Thoracic aorta (tissue), 2 donors: ENCODE data around the gene APOE. TPM values are rescaled to one million over a fixed set of nuclear protein-coding genes. Genes with fewer than 3 reads are reported as not detected.
"Not testable (repeated sequence)": the region's sequence is repeated elsewhere in the genome, so short reads cannot be mapped to it uniquely, and the experiment has no call there.

Experiments
- ATAC-seq: fragments of 150-250 bp; one replicate; pipeline ENCODE4 v1.8.0; 2017; ENCODE audit warnings: low read depth; ENCODE audit not compliant: insufficient number of reproducible peaks, low FRiP score
- DNase-seq: peaks from one replicate; pipeline ENCODE4 v3.0.0-alpha.2; 2020; ENCODE audit warnings: low spot score
- H3K27ac ChIP-seq, 2 donors: fragments of 200-600 bp; sonication (generic); 1 replicate in 1 of 2; 2 replicates in 1 of 2; pipeline ENCODE4 v1.5.1; 2016; ENCODE audit warnings: mild to moderate bottlenecking in 2 of 2, moderate library complexity in 2 of 2
- H3K27me3 ChIP-seq: fragments of 200-600 bp; sonication (generic); replicated peaks from 2 replicates; pipeline ENCODE4 v1.6.0; 2016; ENCODE audit warnings: mild to moderate bottlenecking; ENCODE audit not compliant: insufficient read depth
- H3K36me3 ChIP-seq: fragments of 200-600 bp; sonication (generic); one replicate; pipeline ENCODE4 v1.5.1; 2016
- H3K4me1 ChIP-seq, 2 donors: fragments of 200-600 bp; sonication (generic); 1 replicate in 1 of 2; 2 replicates in 1 of 2; pipeline versions ENCODE4 v1.5.1 to v1.6.0; 2016; ENCODE audit warnings: low read depth in 2 of 2, mild to moderate bottlenecking in 1 of 2; ENCODE audit not compliant: control insufficient read depth in 1 of 2
- H3K4me3 ChIP-seq: fragments of 200-600 bp; sonication (generic); 2 replicates; pipeline ENCODE4 v1.5.1; 2016; ENCODE audit warnings: mild to moderate bottlenecking
- H3K9me3 ChIP-seq: fragments of 200-600 bp; sonication (generic); 2 replicates; pipeline ENCODE4 v1.5.1; 2016
- CTCF ChIP-seq: fragments of 200-600 bp; sonication (generic); IDR thresholded peaks from one replicate; pipeline ENCODE4 v1.5.1; 2019; ENCODE audit warnings: antibody characterized with exemption
- total RNA-seq, 2 donors: library from RNA; depleted of rRNA; stranded (reverse); fragments of >200 nt; gene quantifications; one replicate each; pipeline versions ENCODE4 v1.1.0 to v1.2.3, GENCODE V29; 2016

APOE gene
- total RNA-seq: 100 to 1,000 TPM; 111 to 333 TPM

- DNase-seq: no peak
- no peak for ATAC-seq
- Histone ChIP-seq H3K4me1 (no peaks in the 10 kb centered on the region), H3K9me3 (no peaks in the 10 kb centered on the region), H3K36me3 (peaks cover 18% of the 10 kb centered on the region), H3K4me3 (peak within 1 kb of the TSS; percentile 54), H3K27me3 (no peaks in the 10 kb centered on the region), H3K27ac (no peak within 1 kb of the TSS)
- TF ChIP-seq CTCF: no peak
Observed at GRCh38 chr19:44905437-44906160, at the start of gene APOE. TSS of gene APOE (plus strand) at chr19:44905796. CDS start at chr19:44906625, 829 bp downstream.

GRCh38 chr19:44856421-44857083, 49.0 kb upstream of the APOE start:
- H3K4me1 ChIP-seq: peaks cover 5 to 10% of the 10 kb centered on the region in 2 donors
- peak overlapping the region in 1 of 2 donors; percentile 5 for H3K27ac ChIP-seq
- no peak for DNase-seq
- ATAC-seq: no peak
- no peaks in the 10 kb centered on the region for H3K27me3 ChIP-seq
- TF ChIP-seq CTCF: no peak
- H3K9me3 ChIP-seq: no peaks in the 10 kb centered on the region
- H3K36me3 ChIP-seq: no peaks in the 10 kb centered on the region
- H3K4me3 ChIP-seq: no peak overlapping the region

- DNase-seq: no peak
- no peak for TF ChIP-seq CTCF
- Histone ChIP-seq H3K4me3 (no peak overlapping the region), H3K36me3 (no peaks in the 10 kb centered on the region), H3K4me1 (peaks cover 5 to 10% of the 10 kb centered on the region in 2 donors), H3K27me3 (no peaks in the 10 kb centered on the region), H3K9me3 (no peaks in the 10 kb centered on the region), H3K27ac (no peak overlapping the region)
- no peak for ATAC-seq
Observed at GRCh38 chr19:44857837-44858236, 47.8 kb upstream of the APOE start.

- not testable (repeated sequence) for DNase-seq, ATAC-seq
Observed at GRCh38 chr19:44861576-44861975, 44.0 kb upstream of the APOE start.

GRCh38 chr19:44863990-44864389, 41.6 kb upstream of the APOE start:
- Histone ChIP-seq H3K27me3 (no peaks in the 10 kb centered on the region), H3K9me3 (no peaks in the 10 kb centered on the region), H3K36me3 (peaks cover 14% of the 10 kb centered on the region), H3K4me1 (no peaks in the 10 kb centered on the region), H3K4me3 (no peak overlapping the region), H3K27ac (no peak overlapping the region)
- DNase-seq: no peak
- no peak for TF ChIP-seq CTCF
- no peak for ATAC-seq

More at GRCh38 chr19:44861576-44861975, 44.0 kb upstream of the APOE start:
- not testable (repeated sequence) for H3K4me3 ChIP-seq, H3K4me1 ChIP-seq, H3K27ac ChIP-seq, H3K9me3 ChIP-seq, H3K27me3 ChIP-seq
- peaks cover 10% of the 10 kb centered on the region for H3K36me3 ChIP-seq
